Upper lobe of left lung (tissue), 4 donors: ENCODE data around the gene VMP1.
"Not testable (repeated sequence)": the region's sequence is repeated elsewhere in the genome, so short reads cannot be mapped to it uniquely, and the experiment has no call there.

Experiments
- CTCF ChIP-seq, 6 experiments: fragments of 450-650 bp in 4 of 6; fragments of 200-600 bp in 2 of 6; sonication (generic) in 2 of 6; IDR thresholded peaks; one replicate each; pipeline ENCODE4 v1.5.1; 2016 to 2019; ENCODE audit warnings: antibody characterized with exemption in 6 of 6
- POLR2A ChIP-seq, 4 donors: fragments of 450-650 bp; IDR thresholded peaks; one replicate each; pipeline ENCODE4 v1.5.1; 2016 to 2017; ENCODE audit warnings: antibody characterized with exemption in 4 of 4, mild to moderate bottlenecking in 2 of 4

DNA sequence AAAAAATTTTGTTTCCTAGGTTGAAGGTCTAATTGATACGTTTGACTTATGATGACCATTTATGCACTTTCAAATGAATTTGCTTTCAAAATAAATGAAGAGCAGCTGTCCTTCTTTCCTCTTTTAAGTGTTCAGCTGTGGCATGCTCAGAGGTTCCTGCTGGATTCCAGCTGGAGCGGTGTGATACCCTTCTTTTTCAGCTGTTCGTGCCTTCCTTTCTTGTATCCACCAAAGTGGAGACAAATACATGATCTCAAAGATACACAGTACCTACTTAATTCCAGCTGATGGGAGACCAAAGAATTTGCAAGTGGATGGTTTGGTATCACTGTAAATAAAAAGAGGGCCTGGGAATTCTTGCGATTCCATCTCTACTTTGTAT is 134.4 kb downstream of the VMP1 start:
- not testable (repeated sequence) for TF ChIP-seq CTCF, POLR2A (IDR thresholded peaks at IDR 0.05)
